ENCODE data around the gene SUN3.

GRCh38 chr7:48049850-48050249, 20.9 kb upstream of the SUN3 start:
- TF ChIP-seq CTCF (IDR thresholded peaks at IDR 0.05) (no peak), JUND (IDR thresholded peaks at IDR 0.05) (no peak), NRF1 (IDR thresholded peaks at IDR 0.05; ENCODE audit: low read depth, low read length) (no peak)
